Measurements from ENCODE around the gene DPP10.

- TF ChIP-seq CTCF (conservative IDR thresholded peaks at IDR 0.05; ENCODE audit: low read depth, low read length) (no peak), EZH2 (IDR thresholded peaks at IDR 0.05; ENCODE audit: low read length, unreplicated experiment) (no peak), EZH2phosphoT487 (IDR thresholded peaks at IDR 0.05; ENCODE audit: borderline replicate concordance, low read length) (no peak)
These were observed 1241.9 kb downstream of the DPP10 start for GRCh38 chr2:115684345-115684744.

Data from PC-3 (cell line).